Peyer's patch (tissue), 4 donors: ENCODE data around the gene NXPH2. TPM values are rescaled to one million over a fixed set of nuclear protein-coding genes. Genes with fewer than 3 reads are reported as not detected.

Experiments used
- DNase-seq, 3 donors: peaks; one replicate each; pipeline ENCODE4 v3.0.0-alpha.2; 2017 to 2019
- H3K27ac ChIP-seq, 4 donors: fragments of 200-600 bp; sonication (generic); one replicate each; pipeline ENCODE4 v1.5.1; 2016 to 2019
- H3K27me3 ChIP-seq, 2 donors: fragments of 200-600 bp; sonication (generic); one replicate each; pipeline ENCODE4 v1.5.1; 2019
- H3K36me3 ChIP-seq, 3 donors: fragments of 200-600 bp; sonication (generic); one replicate each; pipeline ENCODE4 v1.5.1; 2016 to 2019
- H3K4me1 ChIP-seq, 4 donors: fragments of 200-600 bp; sonication (generic); one replicate each; pipeline ENCODE4 v1.5.1; 2016 to 2019
- H3K4me3 ChIP-seq, 4 donors: fragments of 200-600 bp; sonication (generic); 1 replicate in 3 of 4; 2 replicates in 1 of 4; pipeline ENCODE4 v1.5.1; 2016 to 2019; ENCODE audit warnings: mild to moderate bottlenecking in 1 of 4
- H3K9me3 ChIP-seq, 4 donors: fragments of 200-600 bp; sonication (generic); one replicate each; pipeline ENCODE4 v1.5.1; 2016 to 2019; ENCODE audit warnings: mild to moderate bottlenecking in 1 of 4
- POLR2A ChIP-seq, 2 donors: fragments of 450-650 bp; IDR thresholded peaks; one replicate each; pipeline ENCODE4 v1.5.1; 2017; ENCODE audit warnings: antibody characterized with exemption in 2 of 2, mild to moderate bottlenecking in 2 of 2, moderate library complexity in 2 of 2
- total RNA-seq, 4 donors: library from RNA; depleted of rRNA; stranded (reverse); fragments of >200 nt; gene quantifications; one replicate each; pipeline ENCODE4 v1.1.0, GENCODE V29; 2016
- TF ChIP-seq, protein P1 (sequence below), 6 experiments: fragments of 450-650 bp in 4 of 6; fragments of 200-600 bp in 2 of 6; sonication (generic) in 1 of 6; IDR thresholded peaks; one replicate each; pipeline ENCODE4 v1.5.1; 2017 to 2019; ENCODE audit warnings: antibody characterized with exemption in 6 of 6, mild to moderate bottlenecking in 3 of 6, moderate library complexity in 1 of 6

The NXPH2 gene
- total RNA-seq, 4 donors from 2014 or later: not detected

DNA sequence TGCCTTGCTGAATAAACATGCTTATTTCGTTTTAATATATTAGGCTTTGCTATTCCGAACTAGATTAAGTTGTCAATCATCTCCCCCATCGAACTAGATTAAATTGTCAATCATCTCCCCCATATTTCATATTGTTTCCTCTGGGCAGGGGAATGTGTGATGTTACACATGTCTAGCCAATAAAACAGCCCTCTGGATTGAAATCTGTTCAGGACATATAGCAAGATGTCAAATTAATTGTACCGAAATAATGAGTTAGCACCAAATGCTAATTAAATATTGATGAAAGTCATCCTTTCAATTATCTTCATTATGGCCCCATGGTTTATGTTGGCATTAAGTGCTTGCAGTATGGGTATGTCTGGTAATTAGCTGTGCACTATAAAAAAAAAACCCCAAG, 143.1 kb downstream of the NXPH2 start:
- no peak for DNase-seq

DNA sequence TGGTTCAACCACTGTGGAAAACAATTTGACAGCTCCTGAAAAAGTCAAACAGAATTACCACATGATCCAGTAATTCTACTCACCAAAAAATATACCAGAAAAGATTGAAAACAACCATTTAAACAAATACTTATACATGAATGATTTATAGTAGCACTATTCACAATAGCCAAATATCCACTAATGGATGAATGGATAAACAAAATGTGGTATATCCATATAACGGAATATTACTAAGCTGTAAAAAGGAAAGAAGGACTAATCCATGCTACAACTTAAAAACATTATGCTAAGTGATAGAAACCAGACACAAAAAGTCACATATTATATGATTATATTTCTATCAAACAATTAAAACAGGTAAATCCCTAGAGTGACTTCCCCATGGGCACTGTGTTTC, 147.1 kb downstream of the NXPH2 start:
- no peaks in the 10 kb centered on the region for H3K4me1 ChIP-seq
- TF ChIP-seq POLR2A (IDR thresholded peaks at IDR 0.05): no peak
- TF ChIP-seq, protein P1, sequence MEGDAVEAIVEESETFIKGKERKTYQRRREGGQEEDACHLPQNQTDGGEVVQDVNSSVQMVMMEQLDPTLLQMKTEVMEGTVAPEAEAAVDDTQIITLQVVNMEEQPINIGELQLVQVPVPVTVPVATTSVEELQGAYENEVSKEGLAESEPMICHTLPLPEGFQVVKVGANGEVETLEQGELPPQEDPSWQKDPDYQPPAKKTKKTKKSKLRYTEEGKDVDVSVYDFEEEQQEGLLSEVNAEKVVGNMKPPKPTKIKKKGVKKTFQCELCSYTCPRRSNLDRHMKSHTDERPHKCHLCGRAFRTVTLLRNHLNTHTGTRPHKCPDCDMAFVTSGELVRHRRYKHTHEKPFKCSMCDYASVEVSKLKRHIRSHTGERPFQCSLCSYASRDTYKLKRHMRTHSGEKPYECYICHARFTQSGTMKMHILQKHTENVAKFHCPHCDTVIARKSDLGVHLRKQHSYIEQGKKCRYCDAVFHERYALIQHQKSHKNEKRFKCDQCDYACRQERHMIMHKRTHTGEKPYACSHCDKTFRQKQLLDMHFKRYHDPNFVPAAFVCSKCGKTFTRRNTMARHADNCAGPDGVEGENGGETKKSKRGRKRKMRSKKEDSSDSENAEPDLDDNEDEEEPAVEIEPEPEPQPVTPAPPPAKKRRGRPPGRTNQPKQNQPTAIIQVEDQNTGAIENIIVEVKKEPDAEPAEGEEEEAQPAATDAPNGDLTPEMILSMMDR (IDR thresholded peaks at IDR 0.05): no peak
- no peaks in the 10 kb centered on the region for H3K9me3 ChIP-seq
- no peaks in the 10 kb centered on the region for H3K36me3 ChIP-seq
- H3K27me3 ChIP-seq: no peaks in the 10 kb centered on the region
- no peak for DNase-seq
- H3K27ac ChIP-seq: no peak overlapping the region
- no peak overlapping the region for H3K4me3 ChIP-seq

More for the DNA sequence above, 143.1 kb downstream of the NXPH2 start:
- no peaks in the 10 kb centered on the region for H3K27me3 ChIP-seq
- H3K4me1 ChIP-seq: no peaks in the 10 kb centered on the region
- no peaks in the 10 kb centered on the region for H3K36me3 ChIP-seq
- TF ChIP-seq, protein P1 (IDR thresholded peaks at IDR 0.05): no peak
- no peak for TF ChIP-seq POLR2A (IDR thresholded peaks at IDR 0.05)
- no peaks in the 10 kb centered on the region for H3K9me3 ChIP-seq
- H3K4me3 ChIP-seq: no peak overlapping the region
- H3K27ac ChIP-seq: no peak overlapping the region

DNA sequence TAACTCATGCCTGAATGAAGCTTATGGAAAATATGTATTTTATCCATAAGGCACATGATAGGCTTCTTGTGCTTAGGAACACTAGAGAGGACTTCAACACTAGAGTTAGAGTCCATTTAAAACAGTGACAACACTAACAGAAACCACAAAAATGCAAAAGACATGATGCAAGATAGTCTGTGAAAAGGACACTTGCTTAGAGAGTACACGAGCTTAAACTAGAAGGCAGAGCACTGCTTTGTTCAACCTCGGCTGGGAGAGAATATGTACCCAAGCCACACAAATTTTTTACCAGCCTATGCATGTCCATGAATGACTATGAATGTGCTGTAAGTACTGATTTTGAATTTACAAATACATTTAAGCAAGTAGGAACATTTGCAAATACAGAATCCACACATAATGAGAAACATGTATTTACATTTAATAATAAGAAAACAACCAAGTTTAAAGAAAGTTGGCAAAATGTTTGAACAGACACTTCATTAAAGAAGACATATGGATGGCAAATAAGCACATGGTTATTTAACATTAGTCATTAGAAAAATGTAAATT, 148.0 kb downstream of the NXPH2 start:
- Histone ChIP-seq H3K4me1 (no peaks in the 10 kb centered on the region), H3K27ac (no peak overlapping the region), H3K4me3 (no peak overlapping the region), H3K27me3 (no peaks in the 10 kb centered on the region), H3K36me3 (no peaks in the 10 kb centered on the region), H3K9me3 (no peaks in the 10 kb centered on the region)
- no peak for DNase-seq
- TF ChIP-seq, protein P1 (IDR thresholded peaks at IDR 0.05): no peak
- TF ChIP-seq POLR2A (IDR thresholded peaks at IDR 0.05): no peak

DNA sequence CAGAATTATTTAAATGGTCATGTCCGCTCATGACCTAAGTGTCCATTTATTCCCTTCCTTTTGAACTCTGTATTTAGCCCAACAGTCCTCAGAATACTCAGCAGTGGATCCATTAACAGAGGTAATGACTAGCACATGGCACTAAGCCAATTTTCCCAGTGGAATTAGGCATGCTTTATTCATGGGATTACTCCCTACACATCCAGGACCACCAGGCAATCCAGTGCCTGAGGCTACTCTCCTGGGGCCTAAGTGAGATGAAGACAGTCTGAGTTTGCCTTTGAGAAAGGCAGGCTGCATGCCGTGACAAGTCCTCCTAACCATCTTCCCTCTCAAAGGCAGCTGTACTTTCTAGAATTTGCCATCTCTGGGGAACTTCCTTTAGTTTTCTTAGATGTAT, 150.0 kb downstream of the NXPH2 start:
- no peaks in the 10 kb centered on the region for H3K27me3 ChIP-seq
- no peaks in the 10 kb centered on the region for H3K4me1 ChIP-seq
- DNase-seq: no peak
- H3K9me3 ChIP-seq: no peaks in the 10 kb centered on the region
- H3K36me3 ChIP-seq: no peaks in the 10 kb centered on the region
- H3K4me3 ChIP-seq: no peak overlapping the region
- no peak overlapping the region for H3K27ac ChIP-seq
- TF ChIP-seq, protein P1 (IDR thresholded peaks at IDR 0.05): no peak
- no peak for TF ChIP-seq POLR2A (IDR thresholded peaks at IDR 0.05)

DNA sequence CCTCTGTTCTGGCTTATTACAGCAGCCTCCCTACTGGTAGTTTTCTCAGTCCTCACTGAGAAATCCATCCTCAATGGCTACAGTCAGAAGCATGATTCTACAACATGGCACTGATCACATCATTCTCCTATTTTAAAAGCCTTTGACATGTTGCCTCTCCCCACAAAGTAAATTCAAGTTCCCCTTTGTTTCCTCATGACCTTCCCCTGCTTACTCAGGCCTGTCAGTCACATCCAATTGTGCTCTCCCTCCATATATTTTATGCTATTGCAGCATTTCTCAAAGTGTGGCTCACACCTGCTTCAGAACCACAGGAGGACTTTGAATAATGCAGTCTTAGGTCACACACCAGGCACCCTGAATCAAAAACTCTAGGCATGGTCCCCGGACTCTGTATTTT, 154.0 kb downstream of the NXPH2 start:
- H3K36me3 ChIP-seq: no peaks in the 10 kb centered on the region
- TF ChIP-seq, protein P1 (IDR thresholded peaks at IDR 0.05): no peak
- no peak for TF ChIP-seq POLR2A (IDR thresholded peaks at IDR 0.05)
- DNase-seq: no peak
- no peaks in the 10 kb centered on the region for H3K9me3 ChIP-seq
- H3K27me3 ChIP-seq: no peaks in the 10 kb centered on the region
- H3K27ac ChIP-seq: no peak overlapping the region
- no peak overlapping the region for H3K4me3 ChIP-seq
- no peaks in the 10 kb centered on the region for H3K4me1 ChIP-seq

DNA sequence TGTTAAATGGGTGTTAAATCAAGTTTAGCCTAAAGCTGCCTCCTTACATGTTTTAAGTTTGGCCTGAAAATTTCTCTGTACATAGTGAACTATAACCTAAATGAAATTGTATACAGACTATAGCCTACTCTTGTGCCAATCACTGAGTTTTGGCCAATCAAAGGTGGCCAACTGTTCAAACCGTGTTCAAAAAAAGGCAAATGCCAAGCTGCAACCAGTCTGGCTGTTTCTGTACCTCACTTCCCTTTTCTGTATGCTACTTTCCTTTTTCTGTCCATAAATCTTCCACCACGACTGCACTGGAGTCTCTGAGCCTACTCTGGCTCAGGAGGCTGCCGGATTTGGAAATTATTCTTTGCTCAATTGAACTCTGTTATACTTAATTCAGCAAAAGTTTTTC, 157.6 kb downstream of the NXPH2 start:
- H3K4me1 ChIP-seq: no peaks in the 10 kb centered on the region
- H3K27ac ChIP-seq: no peak overlapping the region
- no peaks in the 10 kb centered on the region for H3K36me3 ChIP-seq
- no peak for TF ChIP-seq POLR2A (IDR thresholded peaks at IDR 0.05)
- TF ChIP-seq, protein P1 (IDR thresholded peaks at IDR 0.05): no peak
- H3K4me3 ChIP-seq: no peak overlapping the region
- no peaks in the 10 kb centered on the region for H3K27me3 ChIP-seq
- DNase-seq: no peak
- H3K9me3 ChIP-seq: no peaks in the 10 kb centered on the region
